IMR-90 (cell line): ENCODE measurements around the gene RNF144A. TPM values are rescaled to one million over a fixed set of nuclear protein-coding genes. Genes with fewer than 3 reads are reported as not detected.

Source experiments
- ATAC-seq: fragments of 200-7000 bp; cut with Tn5 transposase; 2 replicates; pipeline ENCODE4 v1.9.1; 2020; ENCODE audit warnings: low read depth, mild to moderate bottlenecking, moderate library complexity
- BruUV-seq: library from RNA; stranded (reverse); fragments of 400-500 nt; replicated peaks from 2 replicates; lab custom pipeline; 2021; lab: Mats Ljungman, UMichigan
- CTCF ChIA-PET: fragments of 300-600 bp; formaldehyde crosslinking; extraction: SDS; loops from one replicate; lab custom pipeline; 2021; ENCODE audit warnings: antibody characterized with exemption; lab: Yijun Ruan, JAX
- POLR2A ChIA-PET: fragments of 300-600 bp; sonication (Branson Sonifier 250); formaldehyde crosslinking; loops from one replicate; lab custom pipeline; 2022; ENCODE audit warnings: antibody characterized with exemption; ENCODE audit not compliant: unreplicated experiment; lab: Charles Lee
- DNase-seq: peaks from one replicate; pipeline ENCODE4 v3.0.0; 2013
- H2AFZ ChIP-seq: replicated peaks from 2 replicates; pipeline ENCODE3; 2013; ENCODE audit warnings: low read length, mild to moderate bottlenecking; ENCODE audit not compliant: poor library complexity
- H2AK5ac ChIP-seq: 2 replicates; pipeline ENCODE4 v1.6.1; 2013; ENCODE audit warnings: low read depth, low read length, inconsistent platforms
- H2AK9ac ChIP-seq: replicated peaks from 2 replicates; pipeline ENCODE3; 2013; ENCODE audit warnings: mild to moderate bottlenecking, low read depth, low read length, moderate library complexity; ENCODE audit not compliant: poor library complexity
- H2BK120ac ChIP-seq: 2 replicates; pipeline ENCODE4 v1.6.1; 2013; ENCODE audit warnings: low read depth, low read length, inconsistent platforms
- H2BK15ac ChIP-seq: 3 replicates; pipeline ENCODE4 v1.6.1; 2013; ENCODE audit warnings: low read depth, low read length, inconsistent platforms
- H2BK20ac ChIP-seq: 2 replicates; pipeline ENCODE4 v1.6.1; 2013; ENCODE audit warnings: low read depth, mild to moderate bottlenecking, inconsistent platforms, low read length, moderate library complexity
- H2BK5ac ChIP-seq: 2 replicates; pipeline ENCODE4 v1.6.1; 2013; ENCODE audit warnings: mild to moderate bottlenecking, low read depth, low read length, inconsistent platforms; ENCODE audit not compliant: poor library complexity, severe bottlenecking
- H3K14ac ChIP-seq: replicated peaks from 2 replicates; pipeline ENCODE4 v1.6.1; 2013; ENCODE audit warnings: low read depth, low read length, inconsistent platforms
- H3K18ac ChIP-seq: 2 replicates; pipeline ENCODE4 v1.6.1; 2013; ENCODE audit warnings: low read depth, low read length, control low read depth
- H3K23ac ChIP-seq: 2 replicates; pipeline ENCODE4 v1.6.1; 2013; ENCODE audit warnings: low read depth, low read length, inconsistent platforms
- H3K27ac ChIP-seq: 2 replicates; pipeline ENCODE4 v1.5.1; 2013; ENCODE audit warnings: mild to moderate bottlenecking, control low read depth, low read length; ENCODE audit not compliant: insufficient read depth
- H3K27me3 ChIP-seq: 2 replicates; pipeline ENCODE4 v1.6.1; 2013; ENCODE audit warnings: low read length; ENCODE audit not compliant: control insufficient read depth, insufficient read depth
- H3K36me3 ChIP-seq: 2 replicates; pipeline ENCODE4 v1.6.1; 2013; ENCODE audit warnings: low read length, mixed read lengths; ENCODE audit not compliant: control insufficient read depth, insufficient read depth
- H3K4ac ChIP-seq: 2 replicates; pipeline ENCODE4 v1.6.1; 2013; ENCODE audit warnings: low read depth, low read length, inconsistent platforms
- H3K4me1 ChIP-seq: 2 replicates; pipeline ENCODE4 v1.6.1; 2013; ENCODE audit warnings: low read length, mixed read lengths; ENCODE audit not compliant: control insufficient read depth, insufficient read depth
- H3K4me2 ChIP-seq: 2 replicates; pipeline ENCODE4 v1.6.1; 2013; ENCODE audit warnings: low read depth, mild to moderate bottlenecking, control low read depth, low read length, moderate library complexity
- H3K4me3 ChIP-seq: 2 replicates; pipeline ENCODE4 v1.5.1; 2013; ENCODE audit warnings: low read depth, mild to moderate bottlenecking, control low read depth, low read length, moderate library complexity; ENCODE audit not compliant: insufficient read depth
- H3K56ac ChIP-seq: 2 replicates; pipeline ENCODE4 v1.6.1; 2013; ENCODE audit warnings: low read length, inconsistent platforms; ENCODE audit not compliant: insufficient read depth; ENCODE audit errors: extremely low read depth
- H3K79me1 ChIP-seq, 2 experiments: 2 replicates each; pipeline ENCODE4 v1.6.1; 2013; ENCODE audit warnings: low read length in 2 of 2, inconsistent platforms in 1 of 2, low read depth in 1 of 2
- H3K9ac ChIP-seq: 2 replicates; pipeline ENCODE4 v1.6.1; 2013; ENCODE audit warnings: low read depth, low read length, control low read depth
- H3K9me1 ChIP-seq: 2 replicates; pipeline ENCODE4 v1.6.1; 2013; ENCODE audit warnings: low read length, inconsistent platforms; ENCODE audit not compliant: insufficient read depth
- H3K9me3 ChIP-seq: 2 replicates; pipeline ENCODE4 v1.6.1; 2013; ENCODE audit warnings: low read length; ENCODE audit not compliant: control insufficient read depth, insufficient read depth
- H4K20me1 ChIP-seq: 2 replicates; pipeline ENCODE4 v1.6.1; 2013; ENCODE audit warnings: low read length, inconsistent platforms; ENCODE audit not compliant: insufficient read depth
- H4K5ac ChIP-seq: 2 replicates; pipeline ENCODE4 v1.6.1; 2013; ENCODE audit warnings: mild to moderate bottlenecking, low read depth, low read length, control low read depth
- H4K8ac ChIP-seq, 2 experiments: 2 replicates each; pipeline ENCODE4 v1.6.1; 2013; ENCODE audit warnings: low read depth in 2 of 2, low read length in 2 of 2, control low read depth in 1 of 2, inconsistent platforms in 1 of 2
- H4K91ac ChIP-seq: 2 replicates; pipeline ENCODE4 v1.6.1; 2013; ENCODE audit warnings: low read depth, low read length, inconsistent platforms; ENCODE audit not compliant: insufficient read depth
- BHLHE40 ChIP-seq: fragments of 150-350 bp; IDR thresholded peaks from 2 replicates; pipeline ENCODE4 v1.6.1; 2016; ENCODE audit warnings: mild to moderate bottlenecking, low read depth, low read length
- CEBPB ChIP-seq: IDR thresholded peaks from 2 replicates; pipeline ENCODE4 v1.6.1; 2012; ENCODE audit warnings: low read depth, low read length, improper control_type of control experiment
- MAZ ChIP-seq: IDR thresholded peaks from 2 replicates; pipeline ENCODE4 v1.6.1; 2012; ENCODE audit warnings: low read depth, mild to moderate bottlenecking, low read length, improper control_type of control experiment, moderate library complexity, borderline replicate concordance
- MXI1 ChIP-seq: IDR thresholded peaks from 2 replicates; pipeline ENCODE4 v1.6.1; 2012; ENCODE audit warnings: low read depth, mild to moderate bottlenecking, low read length, moderate library complexity, borderline replicate concordance
- RCOR1 ChIP-seq: IDR thresholded peaks from 2 replicates; pipeline ENCODE4 v1.6.1; 2012; ENCODE audit warnings: mild to moderate bottlenecking, low read length, improper control_type of control experiment; ENCODE audit not compliant: insufficient replicate concordance
- WGBS, 2 experiments: methylation state at CpG; one replicate each; pipeline versions ENCODE4 v1.1.5 to v1.1.7; 2013; ENCODE audit warnings: missing lambda C conversion rate in 2 of 2; ENCODE audit not compliant: insufficient read length in 1 of 2; ENCODE audit errors: extremely low coverage in 2 of 2; 5-methylcytosine and 5-hydroxymethylcytosine counted together
- dilution Hi-C: fragments of 300-500 bp; cut with HindIII; formaldehyde crosslinking; loops from one replicate; pipeline ENCODE4 v1.14.3; 2018; ENCODE audit warnings: low sequenced_read_pairs; ENCODE audit not compliant: unreplicated experiment
- in situ Hi-C: fragments of 300-500 bp; cut with MboI; formaldehyde crosslinking; loops from 3 replicates; pipeline ENCODE4 v1.14.3; 2019; ENCODE audit warnings: low sequenced_read_pairs, inconsistent platforms, mixed read lengths
- intact Hi-C: fragments of 100-400 bp; cut with micrococcal nuclease; formaldehyde crosslinking; loops from 2 replicates; pipeline ENCODE4 v1.10.0; 2022
- polyA plus RNA-seq, 3 experiments: library from polyadenylated mRNA; depleted of rRNA; stranded (reverse); fragments of >200 nt; gene quantifications; 2 replicates each; pipeline ENCODE4 v1.2.3, GENCODE V29; 2012; ENCODE audit warnings: low replicate concordance in 1 of 3
- total RNA-seq: library from RNA; depleted of rRNA; stranded (reverse); fragments of >200 nt; gene quantifications from 2 replicates; pipeline ENCODE4 v1.2.3, GENCODE V29; 2012
- TF ChIP-seq, protein P1 (sequence below): conservative IDR thresholded peaks from 2 replicates; pipeline ENCODE4 v1.5.1; 2012; ENCODE audit warnings: mild to moderate bottlenecking, low read depth, low read length, improper control_type of control experiment

RNF144A gene
- total and polyA plus RNA-seq, 2 of the 4 experiments (the other 2 are of a cell fraction), result 0.18 to 0.26 TPM

GRCh38 chr2:6956566-6956965 is 39.4 kb downstream of the RNF144A start:
- H2BK20ac ChIP-seq, result no peak overlapping the region
- H4K20me1 ChIP-seq, result no peaks in the 10 kb centered on the region
- no peak overlapping the region for H2BK5ac ChIP-seq
- H3K27ac ChIP-seq, result no peak overlapping the region
- H3K14ac ChIP-seq, result no peak overlapping the region
- no peaks in the 10 kb centered on the region for H3K4me1 ChIP-seq
- BruUV-seq, result no TSS peak
- H4K91ac ChIP-seq, result no peak overlapping the region
- no peaks in the 10 kb centered on the region for H3K79me1 ChIP-seq
- no peak for ATAC-seq
- dilution Hi-C loops (no loop called here), in situ Hi-C loops (no loop called here), intact Hi-C loops (no loop called here)
- no peak overlapping the region for H3K9ac ChIP-seq
- no peak overlapping the region for H4K5ac ChIP-seq
- no peak overlapping the region for H3K4me3 ChIP-seq
- H3K9me1 ChIP-seq, result no peaks in the 10 kb centered on the region
- no peak overlapping the region for H4K8ac ChIP-seq
- 0 out of 2 replicates have a peak, but pooled peaks cover 3% of the 10 kb centered on the region for H3K9me3 ChIP-seq
- H2BK15ac ChIP-seq, result no peak overlapping the region
- peaks cover 2% of the 10 kb centered on the region; the same call in 1 of the 2 replicates for H3K27me3 ChIP-seq
- no peak overlapping the region for H3K4me2 ChIP-seq
- no peak overlapping the region for H2AK9ac ChIP-seq
- POLR2A ChIA-PET, result no interaction called here
- no peak overlapping the region for H3K4ac ChIP-seq
- CTCF ChIA-PET, result interaction anchor here (1.1 kb wide), 1 partner anchor 10 kb away, joined by 3 read pairs; no protein-coding TSS in a partner anchor
- TF ChIP-seq RCOR1, result no peak
- no peak for TF ChIP-seq BHLHE40
- TF ChIP-seq MAZ, result no peak
- TF ChIP-seq MXI1, result no peak
- TF ChIP-seq, protein P1, sequence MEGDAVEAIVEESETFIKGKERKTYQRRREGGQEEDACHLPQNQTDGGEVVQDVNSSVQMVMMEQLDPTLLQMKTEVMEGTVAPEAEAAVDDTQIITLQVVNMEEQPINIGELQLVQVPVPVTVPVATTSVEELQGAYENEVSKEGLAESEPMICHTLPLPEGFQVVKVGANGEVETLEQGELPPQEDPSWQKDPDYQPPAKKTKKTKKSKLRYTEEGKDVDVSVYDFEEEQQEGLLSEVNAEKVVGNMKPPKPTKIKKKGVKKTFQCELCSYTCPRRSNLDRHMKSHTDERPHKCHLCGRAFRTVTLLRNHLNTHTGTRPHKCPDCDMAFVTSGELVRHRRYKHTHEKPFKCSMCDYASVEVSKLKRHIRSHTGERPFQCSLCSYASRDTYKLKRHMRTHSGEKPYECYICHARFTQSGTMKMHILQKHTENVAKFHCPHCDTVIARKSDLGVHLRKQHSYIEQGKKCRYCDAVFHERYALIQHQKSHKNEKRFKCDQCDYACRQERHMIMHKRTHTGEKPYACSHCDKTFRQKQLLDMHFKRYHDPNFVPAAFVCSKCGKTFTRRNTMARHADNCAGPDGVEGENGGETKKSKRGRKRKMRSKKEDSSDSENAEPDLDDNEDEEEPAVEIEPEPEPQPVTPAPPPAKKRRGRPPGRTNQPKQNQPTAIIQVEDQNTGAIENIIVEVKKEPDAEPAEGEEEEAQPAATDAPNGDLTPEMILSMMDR, result no peak
- no peak for TF ChIP-seq CEBPB
- DNase-seq, result no peak
- H3K56ac ChIP-seq, result no peak overlapping the region
- H3K23ac ChIP-seq, result no peak overlapping the region
- no peak overlapping the region for H3K18ac ChIP-seq
- H2AFZ ChIP-seq, result no peak overlapping the region
- H2BK120ac ChIP-seq, result no peak overlapping the region
- H2AK5ac ChIP-seq, result no peak overlapping the region
- no CpG with 5 or more reads among the region's 3 CpGs for WGBS, 2 experiments
- H3K36me3 ChIP-seq, result no peaks in the 10 kb centered on the region
